Neural crest cell (in vitro differentiated cells): ENCODE measurements around the gene C17orf75. TPM values are rescaled to one million over a fixed set of nuclear protein-coding genes. Genes with fewer than 3 reads are reported as not detected.

ENCODE experiments used
- DNase-seq: peaks from one replicate; pipeline ENCODE4 v3.0.0; 2021; ENCODE audit warnings: low read depth, mixed read lengths, low spot score
- H3K27ac Mint-ChIP-seq: one replicate; pipeline ENCODE4 v1.8.0; 2021; ENCODE audit warnings: mild to moderate bottlenecking, mixed read lengths; ENCODE audit not compliant: unreplicated experiment
- H3K27me3 Mint-ChIP-seq: 2 replicates; pipeline ENCODE4 v1.8.0; 2021; ENCODE audit warnings: low read depth, mild to moderate bottlenecking, mixed read lengths
- H3K36me3 Mint-ChIP-seq: 2 replicates; pipeline ENCODE4 v1.8.0; 2021; ENCODE audit warnings: low read depth, mild to moderate bottlenecking, mixed read lengths
- H3K4me1 Mint-ChIP-seq: 2 replicates; pipeline ENCODE4 v1.8.0; 2021; ENCODE audit warnings: mixed read lengths
- H3K4me3 Mint-ChIP-seq: one replicate; pipeline ENCODE4 v1.8.0; 2021; ENCODE audit warnings: mild to moderate bottlenecking, mixed read lengths
- H3K9me3 Mint-ChIP-seq: 2 replicates; pipeline ENCODE4 v1.8.0; 2021; ENCODE audit warnings: mixed read lengths
- total RNA-seq: library from RNA; stranded (reverse); gene quantifications from 2 replicates; pipeline ENCODE4 v1.2.1, GENCODE V29; 2021
- TF ChIP-seq, protein P1 (sequence below): fragments of 200-600 bp; sonication (generic); conservative IDR thresholded peaks from 2 replicates; pipeline ENCODE4 v1.5.0; 2021; ENCODE audit warnings: antibody characterized with exemption, mild to moderate bottlenecking

C17orf75 gene
- total RNA-seq, 1 donor from 2014 or later = 52.8 TPM

DNA sequence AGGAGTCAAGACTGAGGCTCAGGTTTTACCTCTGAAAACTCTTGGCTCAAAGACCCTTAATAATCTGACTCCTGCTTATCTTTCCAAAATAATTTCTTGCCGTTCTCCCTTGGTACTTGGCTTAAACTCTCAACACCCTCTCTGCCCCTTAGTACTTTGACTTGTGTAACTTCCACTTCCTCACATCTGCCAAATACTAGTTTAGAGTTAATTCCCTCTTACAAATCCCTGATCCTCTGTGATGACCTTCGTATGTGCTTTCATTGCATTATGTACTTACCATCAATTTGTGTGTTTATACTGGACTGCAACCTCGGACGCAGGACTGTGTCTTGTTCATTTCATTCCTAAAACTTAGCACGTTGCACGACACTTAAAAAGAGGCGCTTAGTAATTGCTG, 43.1 kb upstream of the C17orf75 start:
- TF ChIP-seq, protein P1, sequence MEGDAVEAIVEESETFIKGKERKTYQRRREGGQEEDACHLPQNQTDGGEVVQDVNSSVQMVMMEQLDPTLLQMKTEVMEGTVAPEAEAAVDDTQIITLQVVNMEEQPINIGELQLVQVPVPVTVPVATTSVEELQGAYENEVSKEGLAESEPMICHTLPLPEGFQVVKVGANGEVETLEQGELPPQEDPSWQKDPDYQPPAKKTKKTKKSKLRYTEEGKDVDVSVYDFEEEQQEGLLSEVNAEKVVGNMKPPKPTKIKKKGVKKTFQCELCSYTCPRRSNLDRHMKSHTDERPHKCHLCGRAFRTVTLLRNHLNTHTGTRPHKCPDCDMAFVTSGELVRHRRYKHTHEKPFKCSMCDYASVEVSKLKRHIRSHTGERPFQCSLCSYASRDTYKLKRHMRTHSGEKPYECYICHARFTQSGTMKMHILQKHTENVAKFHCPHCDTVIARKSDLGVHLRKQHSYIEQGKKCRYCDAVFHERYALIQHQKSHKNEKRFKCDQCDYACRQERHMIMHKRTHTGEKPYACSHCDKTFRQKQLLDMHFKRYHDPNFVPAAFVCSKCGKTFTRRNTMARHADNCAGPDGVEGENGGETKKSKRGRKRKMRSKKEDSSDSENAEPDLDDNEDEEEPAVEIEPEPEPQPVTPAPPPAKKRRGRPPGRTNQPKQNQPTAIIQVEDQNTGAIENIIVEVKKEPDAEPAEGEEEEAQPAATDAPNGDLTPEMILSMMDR = no peak
- no peaks in the 10 kb centered on the region for H3K9me3 Mint-ChIP-seq
- H3K4me3 Mint-ChIP-seq = no peak overlapping the region
- no peaks in the 10 kb centered on the region for H3K27me3 Mint-ChIP-seq
- DNase-seq = no peak
- no peaks in the 10 kb centered on the region for H3K4me1 Mint-ChIP-seq
- peaks cover 14% of the 10 kb centered on the region for H3K36me3 Mint-ChIP-seq
- no peak overlapping the region for H3K27ac Mint-ChIP-seq

DNA sequence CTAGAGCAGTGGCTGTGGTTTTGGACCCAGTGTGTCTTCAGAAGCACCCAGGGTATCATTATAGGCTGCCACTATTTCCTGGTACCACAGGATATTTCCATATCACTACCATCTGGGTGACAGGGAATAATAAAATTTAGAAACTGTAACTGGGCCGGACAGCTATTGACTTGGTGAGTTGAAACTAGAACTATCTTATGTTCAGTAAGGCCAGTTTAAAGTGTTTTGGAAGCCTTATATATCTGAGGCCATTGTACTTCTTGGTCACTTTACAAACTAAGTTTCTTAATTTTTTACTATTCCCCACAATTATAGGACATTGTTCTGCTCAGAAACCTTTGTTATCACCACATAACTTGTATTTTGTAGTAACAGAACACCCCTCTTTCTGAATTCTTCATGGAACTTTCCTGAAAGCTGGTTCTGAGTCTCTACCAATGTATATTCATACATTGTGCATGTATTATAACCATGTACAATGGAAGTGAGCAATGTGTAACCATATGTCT, 42.0 kb upstream of the C17orf75 start:
- Mint-ChIP-seq H3K36me3 (peaks cover 12% of the 10 kb centered on the region), H3K4me1 (no peaks in the 10 kb centered on the region), H3K9me3 (no peaks in the 10 kb centered on the region), H3K27me3 (no peaks in the 10 kb centered on the region), H3K27ac (no peak overlapping the region), H3K4me3 (no peak overlapping the region)
- DNase-seq = no peak
- TF ChIP-seq, protein P1 = no peak

DNA sequence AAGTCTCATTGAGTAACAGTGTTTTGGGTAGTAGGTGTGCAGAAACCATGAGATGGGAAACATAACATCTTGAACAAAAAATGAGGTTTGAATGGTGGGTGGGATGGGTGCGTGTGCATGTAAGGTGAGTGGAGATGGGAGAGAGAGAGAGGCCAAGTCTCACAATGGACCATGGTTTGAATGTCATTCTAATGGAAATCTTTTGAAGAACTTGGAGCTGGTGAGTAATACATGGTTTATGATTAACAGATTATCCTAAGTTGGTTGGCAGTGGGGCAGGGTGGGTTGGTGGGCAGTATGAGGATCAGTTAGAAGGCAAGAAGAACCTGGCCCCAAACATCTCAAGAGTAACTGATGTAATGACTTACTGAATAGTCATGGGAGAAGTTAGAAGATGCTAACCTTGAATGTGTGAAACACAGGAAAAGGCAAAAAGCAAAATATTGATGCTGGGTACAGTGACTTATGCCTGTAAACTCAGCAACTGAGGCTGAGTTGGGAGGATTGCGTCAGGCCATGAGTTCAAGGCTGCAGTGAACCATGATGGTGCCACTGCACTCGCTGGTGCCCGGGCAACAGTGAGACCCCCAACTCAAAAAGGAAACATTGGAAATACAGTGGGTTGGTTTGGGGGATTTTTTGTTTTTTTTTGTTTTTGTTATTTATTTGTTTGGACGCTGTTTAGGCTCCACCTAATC, 40.7 kb upstream of the C17orf75 start:
- H3K27me3 Mint-ChIP-seq = no peaks in the 10 kb centered on the region
- DNase-seq = no peak
- no peaks in the 10 kb centered on the region for H3K9me3 Mint-ChIP-seq
- peaks cover 14% of the 10 kb centered on the region for H3K36me3 Mint-ChIP-seq
- no peak overlapping the region for H3K27ac Mint-ChIP-seq
- no peaks in the 10 kb centered on the region for H3K4me1 Mint-ChIP-seq
- TF ChIP-seq, protein P1 = no peak
- H3K4me3 Mint-ChIP-seq = no peak overlapping the region

DNA sequence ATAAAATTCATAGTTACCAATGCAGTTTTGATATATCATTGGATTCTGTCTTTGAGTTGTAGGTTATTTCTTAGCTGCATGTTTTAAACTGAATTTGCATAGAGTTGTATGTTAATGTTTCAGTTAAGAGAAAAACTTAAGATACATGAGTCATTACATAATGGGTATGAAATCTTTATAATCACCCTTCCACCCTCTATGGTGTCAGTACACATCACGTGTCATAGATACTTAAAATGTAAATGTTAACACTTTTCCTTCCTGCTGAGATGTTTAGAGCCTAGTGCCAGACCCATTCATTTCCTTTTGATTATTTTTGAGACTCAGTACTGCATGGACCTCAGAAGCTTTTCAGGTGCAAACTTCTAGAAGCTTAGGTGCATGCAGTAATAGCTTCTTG, 28.5 kb upstream of the C17orf75 start:
- no peak overlapping the region for H3K4me3 Mint-ChIP-seq
- H3K36me3 Mint-ChIP-seq = peaks cover 17% of the 10 kb centered on the region
- no peaks in the 10 kb centered on the region for H3K27me3 Mint-ChIP-seq
- TF ChIP-seq, protein P1 = no peak
- no peaks in the 10 kb centered on the region for H3K4me1 Mint-ChIP-seq
- no peaks in the 10 kb centered on the region for H3K9me3 Mint-ChIP-seq
- no peak for DNase-seq
- no peak overlapping the region for H3K27ac Mint-ChIP-seq

DNA sequence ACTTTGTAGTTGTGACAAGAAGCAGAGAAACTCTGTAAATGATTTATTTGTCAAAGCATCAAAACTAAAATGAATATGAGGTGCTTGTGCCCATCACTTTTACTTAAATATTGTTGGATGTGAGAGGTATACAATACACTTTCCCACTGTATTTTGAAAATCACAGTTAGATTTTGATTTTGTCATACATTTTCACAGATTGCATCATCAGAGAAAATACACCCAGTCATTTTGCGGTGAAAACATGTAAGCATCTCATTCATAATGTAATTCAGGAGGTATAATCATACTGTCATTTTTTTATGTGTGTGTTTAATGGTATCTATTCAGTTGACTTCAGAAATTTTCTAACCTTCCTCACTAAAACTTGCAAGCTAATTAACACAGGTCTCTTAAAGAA, 19.3 kb upstream of the C17orf75 start:
- Mint-ChIP-seq H3K36me3 (peaks cover 15% of the 10 kb centered on the region), H3K4me3 (no peak overlapping the region), H3K9me3 (no peaks in the 10 kb centered on the region), H3K27ac (no peak overlapping the region), H3K27me3 (no peaks in the 10 kb centered on the region), H3K4me1 (peaks cover 8% of the 10 kb centered on the region)
- TF ChIP-seq, protein P1 = no peak
- no peak for DNase-seq
